ENCODE measurements around the gene PSMA4.
A peak's percentile ranks its signal among the peaks of the same experiment; 100 is the strongest.
"Not testable (repeated sequence)": the region's sequence is repeated elsewhere in the genome, so short reads cannot be mapped to it uniquely, and the experiment has no call there.

The PSMA4 gene

GRCh38 chr15:78538358-78538757 lies 1.9 kb upstream of the PSMA4 start:
- Histone ChIP-seq H3K4me3 (ENCODE audit: low read depth, low read length) (no peak overlapping the region), H3K79me2 (no peaks in the 10 kb centered on the region), H3K27ac (no peak overlapping the region), H3K9ac (no peak overlapping the region), H2AFZ (no peak overlapping the region), H3K36me3 (ENCODE audit: control insufficient read depth, insufficient read depth, low read length) (no peaks in the 10 kb centered on the region), H3K4me1 (no peaks in the 10 kb centered on the region), H3K9me3 (ENCODE audit: control insufficient read depth, low read length) (no peaks in the 10 kb centered on the region), H3K4me2 (ENCODE audit: low read length) (no peak overlapping the region), H3K27me3 (ENCODE audit: control insufficient read depth, insufficient read depth, low read length) (no peaks in the 10 kb centered on the region)
- TF ChIP-seq, protein P1, sequence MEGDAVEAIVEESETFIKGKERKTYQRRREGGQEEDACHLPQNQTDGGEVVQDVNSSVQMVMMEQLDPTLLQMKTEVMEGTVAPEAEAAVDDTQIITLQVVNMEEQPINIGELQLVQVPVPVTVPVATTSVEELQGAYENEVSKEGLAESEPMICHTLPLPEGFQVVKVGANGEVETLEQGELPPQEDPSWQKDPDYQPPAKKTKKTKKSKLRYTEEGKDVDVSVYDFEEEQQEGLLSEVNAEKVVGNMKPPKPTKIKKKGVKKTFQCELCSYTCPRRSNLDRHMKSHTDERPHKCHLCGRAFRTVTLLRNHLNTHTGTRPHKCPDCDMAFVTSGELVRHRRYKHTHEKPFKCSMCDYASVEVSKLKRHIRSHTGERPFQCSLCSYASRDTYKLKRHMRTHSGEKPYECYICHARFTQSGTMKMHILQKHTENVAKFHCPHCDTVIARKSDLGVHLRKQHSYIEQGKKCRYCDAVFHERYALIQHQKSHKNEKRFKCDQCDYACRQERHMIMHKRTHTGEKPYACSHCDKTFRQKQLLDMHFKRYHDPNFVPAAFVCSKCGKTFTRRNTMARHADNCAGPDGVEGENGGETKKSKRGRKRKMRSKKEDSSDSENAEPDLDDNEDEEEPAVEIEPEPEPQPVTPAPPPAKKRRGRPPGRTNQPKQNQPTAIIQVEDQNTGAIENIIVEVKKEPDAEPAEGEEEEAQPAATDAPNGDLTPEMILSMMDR (IDR thresholded peaks at IDR 0.05): no peak

- Histone ChIP-seq H2AFZ (peak overlapping the region; percentile 84), H3K27ac (peak overlapping the region; percentile 82), H3K4me3 (ENCODE audit: low read depth, low read length) (peak overlapping the region; percentile 99), H3K4me2 (ENCODE audit: low read length) (peak overlapping the region; percentile 92)
- not testable (repeated sequence) for H3K4me1 ChIP-seq; H3K9ac ChIP-seq; H3K36me3 ChIP-seq (ENCODE audit: control insufficient read depth, insufficient read depth, low read length); H3K9me3 ChIP-seq (ENCODE audit: control insufficient read depth, low read length); H3K79me2 ChIP-seq; H3K27me3 ChIP-seq (ENCODE audit: control insufficient read depth, insufficient read depth, low read length)
These were observed 642 bp upstream of the PSMA4 start for GRCh38 chr15:78539464-78540140.

DNA sequence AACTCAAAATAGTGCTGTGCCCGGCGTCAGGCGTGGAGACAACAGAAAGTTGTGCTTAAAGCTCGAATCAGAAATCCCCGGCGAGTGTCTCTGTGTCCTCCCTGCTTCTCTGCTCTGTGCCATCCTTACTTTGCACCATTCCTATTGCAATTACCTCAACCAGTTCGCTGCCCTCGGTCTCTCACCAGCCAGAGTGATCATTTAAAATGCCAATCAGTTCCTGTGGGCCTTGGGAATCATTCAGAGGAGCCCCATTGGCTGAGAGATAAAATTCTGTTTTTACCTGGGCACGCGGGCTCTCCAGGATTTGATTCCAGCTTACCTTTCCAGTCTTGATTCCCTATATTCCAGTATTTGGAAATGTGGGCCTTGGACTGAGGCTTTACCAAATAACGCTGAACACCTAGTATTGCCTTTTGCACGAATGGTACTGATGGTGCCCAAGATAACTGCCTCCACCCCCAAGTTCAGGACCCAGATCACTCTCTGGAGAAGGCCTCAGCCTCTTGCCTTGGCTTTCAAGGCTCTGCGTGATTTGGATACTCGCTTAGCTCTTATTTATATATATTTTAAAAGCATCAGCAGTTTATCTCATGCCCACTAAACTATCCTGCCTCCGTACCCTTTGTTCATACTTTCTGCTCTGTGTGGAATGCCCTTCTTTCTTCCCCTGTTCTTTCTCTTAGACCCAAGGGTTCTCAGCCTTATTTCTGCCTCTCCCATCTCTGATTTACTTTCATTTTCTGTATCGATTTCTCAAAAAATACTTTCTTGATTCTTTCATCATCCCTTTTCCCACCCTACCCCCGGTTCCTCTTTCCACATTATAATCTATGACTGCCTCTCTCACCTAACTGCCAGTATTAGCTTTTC lies 863 bp downstream of the PSMA4 start:
- Histone ChIP-seq H3K79me2 (no peaks in the 10 kb centered on the region), H3K4me1 (no peaks in the 10 kb centered on the region), H2AFZ (peak overlapping the region; percentile 84), H3K27me3 (ENCODE audit: control insufficient read depth, insufficient read depth, low read length) (no peaks in the 10 kb centered on the region), H3K27ac (peak overlapping the region; percentile 82), H3K36me3 (ENCODE audit: control insufficient read depth, insufficient read depth, low read length) (no peaks in the 10 kb centered on the region), H3K4me3 (ENCODE audit: low read depth, low read length) (peak overlapping the region; percentile 99), H3K4me2 (ENCODE audit: low read length) (peak overlapping the region; percentile 92), H3K9me3 (ENCODE audit: control insufficient read depth, low read length) (no peaks in the 10 kb centered on the region), H3K9ac (no peak overlapping the region)
- TF ChIP-seq, protein P1 (IDR thresholded peaks at IDR 0.05): no peak

DNA sequence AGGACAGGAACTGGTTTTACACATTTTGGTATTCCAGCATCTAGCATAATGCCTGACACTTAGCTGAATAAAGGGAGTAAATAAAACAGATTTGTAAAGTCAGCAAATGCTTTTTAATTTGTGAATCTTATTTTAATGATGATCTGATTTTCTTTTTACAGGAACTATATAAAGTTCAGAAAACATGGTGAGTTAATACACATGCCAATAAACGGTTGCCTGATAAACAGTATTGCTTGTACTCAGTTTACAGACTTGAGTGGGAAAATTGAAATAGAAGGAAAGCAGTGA lies 1.4 kb downstream of the PSMA4 start:
- H3K79me2 ChIP-seq: no peaks in the 10 kb centered on the region
- H3K27ac ChIP-seq: no peak overlapping the region
- peak overlapping the region; percentile 92 for H3K4me2 ChIP-seq (ENCODE audit: low read length)
- no peaks in the 10 kb centered on the region for H3K9me3 ChIP-seq (ENCODE audit: control insufficient read depth, low read length)
- H2AFZ ChIP-seq: no peak overlapping the region
- TF ChIP-seq, protein P1 (IDR thresholded peaks at IDR 0.05): no peak
- no peaks in the 10 kb centered on the region for H3K27me3 ChIP-seq (ENCODE audit: control insufficient read depth, insufficient read depth, low read length)
- no peaks in the 10 kb centered on the region for H3K36me3 ChIP-seq (ENCODE audit: control insufficient read depth, insufficient read depth, low read length)
- no peaks in the 10 kb centered on the region for H3K4me1 ChIP-seq
- no peak overlapping the region for H3K9ac ChIP-seq
- H3K4me3 ChIP-seq (ENCODE audit: low read depth, low read length): peak overlapping the region; percentile 23

DNA sequence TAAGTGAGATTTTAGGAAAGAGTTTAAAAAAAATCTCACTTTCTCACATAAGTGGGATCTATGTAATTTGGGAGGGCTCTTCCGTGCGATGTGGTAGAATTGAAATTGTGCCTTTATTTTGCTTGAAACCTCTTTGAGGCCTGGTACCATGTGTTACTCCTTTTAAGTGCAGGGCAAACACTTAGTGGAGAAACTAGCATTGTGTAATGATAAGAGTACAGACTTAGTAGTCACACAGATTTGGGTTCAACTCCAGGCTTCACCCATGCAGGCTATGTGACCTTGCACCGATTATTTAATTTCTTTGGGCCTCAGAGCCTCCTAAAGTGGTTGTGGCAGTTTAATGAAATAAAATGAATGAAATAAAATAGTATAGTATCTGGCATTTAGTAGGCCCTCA lies 2.4 kb downstream of the PSMA4 start:
- Histone ChIP-seq H3K4me2 (ENCODE audit: low read length) (no peak overlapping the region), H3K4me3 (ENCODE audit: low read depth, low read length) (no peak overlapping the region), H3K4me1 (no peaks in the 10 kb centered on the region), H3K79me2 (no peaks in the 10 kb centered on the region), H3K9me3 (ENCODE audit: control insufficient read depth, low read length) (no peaks in the 10 kb centered on the region), H3K27ac (no peak overlapping the region), H2AFZ (no peak overlapping the region), H3K9ac (no peak overlapping the region), H3K27me3 (ENCODE audit: control insufficient read depth, insufficient read depth, low read length) (no peaks in the 10 kb centered on the region), H3K36me3 (ENCODE audit: control insufficient read depth, insufficient read depth, low read length) (no peaks in the 10 kb centered on the region)
- TF ChIP-seq, protein P1 (IDR thresholded peaks at IDR 0.05): no peak
